Gastroesophageal sphincter (tissue), 3 donors: Measurements from ENCODE around the gene ATP2B2.

Experiments
- EP300 ChIP-seq: sonication (generic); formaldehyde crosslinking; IDR thresholded peaks from one replicate; pipeline ENCODE4 v1.6.1; 2017; ENCODE audit warnings: antibody characterized with exemption, mild to moderate bottlenecking
- POLR2A ChIP-seq, 2 donors: fragments of 450-650 bp; IDR thresholded peaks; one replicate each; pipeline ENCODE4 v1.6.1; 2017; ENCODE audit warnings: antibody characterized with exemption in 2 of 2, mild to moderate bottlenecking in 2 of 2, moderate library complexity in 1 of 2
- POLR2AphosphoS5 ChIP-seq: sonication (generic); formaldehyde crosslinking; IDR thresholded peaks from one replicate; pipeline ENCODE4 v1.6.1; 2017; ENCODE audit warnings: antibody characterized with exemption
- TF ChIP-seq, protein P1 (sequence below), 4 experiments: fragments of 200-600 bp in 2 of 4; fragments of 450-650 bp in 2 of 4; sonication (generic) in 1 of 4; IDR thresholded peaks; one replicate each; pipeline ENCODE4 v1.5.1; 2017 to 2019; ENCODE audit warnings: antibody characterized with exemption in 4 of 4, mild to moderate bottlenecking in 2 of 4, moderate library complexity in 2 of 4

DNA sequence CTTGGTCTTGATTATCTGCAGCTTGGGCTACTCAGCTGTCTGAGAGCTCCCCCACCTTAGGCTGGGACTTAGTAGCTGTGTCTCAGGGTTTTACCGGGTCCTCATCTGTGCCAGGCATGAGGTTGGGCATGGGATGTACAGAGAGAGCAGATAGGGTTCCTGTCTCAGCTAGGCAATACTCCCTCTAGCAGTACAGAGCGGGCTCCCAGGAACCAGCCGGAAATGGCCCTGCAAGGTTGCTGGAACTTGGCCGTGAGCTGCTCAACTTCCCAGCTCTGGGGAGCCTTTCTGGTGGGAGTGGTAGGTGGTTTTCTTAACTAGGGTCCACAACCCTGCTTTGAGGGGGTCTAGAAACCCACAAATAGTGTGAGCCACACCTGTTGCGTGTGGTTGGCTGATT, 58.3 kb downstream of the ATP2B2 start:
- TF ChIP-seq, protein P1, sequence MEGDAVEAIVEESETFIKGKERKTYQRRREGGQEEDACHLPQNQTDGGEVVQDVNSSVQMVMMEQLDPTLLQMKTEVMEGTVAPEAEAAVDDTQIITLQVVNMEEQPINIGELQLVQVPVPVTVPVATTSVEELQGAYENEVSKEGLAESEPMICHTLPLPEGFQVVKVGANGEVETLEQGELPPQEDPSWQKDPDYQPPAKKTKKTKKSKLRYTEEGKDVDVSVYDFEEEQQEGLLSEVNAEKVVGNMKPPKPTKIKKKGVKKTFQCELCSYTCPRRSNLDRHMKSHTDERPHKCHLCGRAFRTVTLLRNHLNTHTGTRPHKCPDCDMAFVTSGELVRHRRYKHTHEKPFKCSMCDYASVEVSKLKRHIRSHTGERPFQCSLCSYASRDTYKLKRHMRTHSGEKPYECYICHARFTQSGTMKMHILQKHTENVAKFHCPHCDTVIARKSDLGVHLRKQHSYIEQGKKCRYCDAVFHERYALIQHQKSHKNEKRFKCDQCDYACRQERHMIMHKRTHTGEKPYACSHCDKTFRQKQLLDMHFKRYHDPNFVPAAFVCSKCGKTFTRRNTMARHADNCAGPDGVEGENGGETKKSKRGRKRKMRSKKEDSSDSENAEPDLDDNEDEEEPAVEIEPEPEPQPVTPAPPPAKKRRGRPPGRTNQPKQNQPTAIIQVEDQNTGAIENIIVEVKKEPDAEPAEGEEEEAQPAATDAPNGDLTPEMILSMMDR (IDR thresholded peaks at IDR 0.05) = no peak
- TF ChIP-seq POLR2A (IDR thresholded peaks at IDR 0.05) (no peak), EP300 (no peak), POLR2AphosphoS5 (no peak)
